ENCODE measurements around the gene TNS3. TPM values are rescaled to one million over a fixed set of nuclear protein-coding genes. Genes with fewer than 3 reads are reported as not detected.

Gene TNS3
- total RNA-seq, 1 experiment from 2014 or later: 9.5 TPM

- H3K36me3 Mint-ChIP-seq (ENCODE audit: insufficient read depth in 1 of 3, low read depth in 3 of 3): peaks cover 0 to 4% (median 4%) of the 10 kb centered on the region in 3 experiments; a peak in 2 of 7 replicates
- Histone ChIP-seq H3K23ac (ENCODE audit: insufficient read length, low read depth, low read length) (no peak overlapping the region), H3K4ac (ENCODE audit: low read depth, low read length) (no peak overlapping the region), H4K5ac (ENCODE audit: insufficient read length, low read depth, low read length) (no peak overlapping the region), H2BK5ac (ENCODE audit: insufficient read length, low read length) (no peak overlapping the region), H2AFZ (ENCODE audit: low read length) (no peak overlapping the region), H2BK15ac (ENCODE audit: low read depth, low read length) (no peak overlapping the region), H3K9me3 (ENCODE audit: control insufficient read depth, low read depth, low read length) (no peaks in the 10 kb centered on the region), H3K79me2 (ENCODE audit: insufficient read depth, low read length) (no peaks in the 10 kb centered on the region), H2BK120ac (ENCODE audit: low read depth, low read length, poor library complexity, severe bottlenecking) (no peak overlapping the region), H2BK20ac (ENCODE audit: low read depth, low read length, poor library complexity, severe bottlenecking) (no peak overlapping the region), H4K20me1 (ENCODE audit: control insufficient read depth, insufficient read depth, insufficient read length) (no peaks in the 10 kb centered on the region), H3K14ac (ENCODE audit: insufficient read depth, low read length) (no peak overlapping the region), H3K27ac (ENCODE audit: insufficient read length, low read depth, low read length) (no peak overlapping the region), H3K27me3 (ENCODE audit: insufficient read depth, low read length) (no peaks in the 10 kb centered on the region), H3K4me1 (ENCODE audit: insufficient read depth, low read length) (no peaks in the 10 kb centered on the region), H3K18ac (ENCODE audit: insufficient read length, low read depth, low read length) (no peak overlapping the region), H2BK12ac (ENCODE audit: insufficient read length, low read depth, low read length) (no peak overlapping the region), H3T11ph (ENCODE audit: low read length) (no peak overlapping the region), H4K91ac (ENCODE audit: insufficient read length, low read depth, low read length) (no peak overlapping the region), H3K23me2 (ENCODE audit: insufficient read length, low read depth, low read length, poor library complexity, severe bottlenecking) (no peaks in the 10 kb centered on the region), H3K56ac (ENCODE audit: insufficient read length, low read depth, low read length) (no peak overlapping the region), H3K9ac (ENCODE audit: extremely low read depth, insufficient read length, low read length) (no peak overlapping the region), H4K8ac (replicated peaks; ENCODE audit: insufficient read length, low read depth, low read length) (no peak overlapping the region), H2AK5ac (ENCODE audit: insufficient read length, low read length) (no peak overlapping the region), H3K79me1 (ENCODE audit: insufficient read depth, low read depth, low read length, poor library complexity, severe bottlenecking) (no peaks in the 10 kb centered on the region), H3K4me2 (ENCODE audit: insufficient read depth, insufficient read length, low read length) (no peak overlapping the region)
- TF ChIP-seq CTCF (conservative IDR thresholded peaks at IDR 0.05): no peak
- DNase-seq: no peak
- no CpG with 5 or more reads among the region's 6 CpGs for WGBS (ENCODE audit: extremely low coverage, insufficient read length, low lambda C conversion rate)
- peaks cover 0 to 5% of the 10 kb centered on the region in 2 experiments; a peak in 1 of 4 replicates for H3K4me1 Mint-ChIP-seq
- no peak overlapping the region for H3K4me3 Mint-ChIP-seq
- H3K27ac Mint-ChIP-seq: no peak overlapping the region
- H3K9me3 Mint-ChIP-seq: no peaks in the 10 kb centered on the region; a peak in 1 of 5 replicates
- H3K27me3 Mint-ChIP-seq (ENCODE audit: low read depth): no peaks in the 10 kb centered on the region
Observed at GRCh38 chr7:47273974-47274766, 307.7 kb downstream of the TNS3 start.
